Measurements from ENCODE around the gene AVL9.

GRCh38 chr7:32511791-32512190 lies 16.5 kb downstream of the AVL9 start:
- no peak for TF ChIP-seq CTCF (IDR thresholded peaks at IDR 0.05)
- no peak for TF ChIP-seq POLR2AphosphoS5 (IDR thresholded peaks at IDR 0.05)
- no peak for TF ChIP-seq POLR2A (IDR thresholded peaks at IDR 0.05)
- no peak for TF ChIP-seq EP300 (IDR thresholded peaks at IDR 0.05; ENCODE audit: low read depth)
